Memory B cell (primary cell): ENCODE results near the gene UNC13B.
"Not testable (repeated sequence)": the region's sequence is repeated elsewhere in the genome, so short reads cannot be mapped to it uniquely, and the experiment has no call there.

Source experiments
- ATAC-seq: fragments of 150-1000 bp; cut with Tn5 transposase; 2 replicates; pipeline ENCODE4 v1.10.0; 2021; ENCODE audit warnings: low read depth, mild to moderate bottlenecking, moderate library complexity
- DNase-seq, 2 donors: peaks; one replicate each; pipeline ENCODE4 v3.0.0; 2022; ENCODE audit warnings: low spot score in 2 of 2
- H3K27ac Mint-ChIP-seq: one replicate; pipeline ENCODE4 v1.8.0; 2022; ENCODE audit warnings: mild to moderate bottlenecking, moderate library complexity, mixed read lengths
- H3K27me3 Mint-ChIP-seq: one replicate; pipeline ENCODE4 v1.8.0; 2022; ENCODE audit warnings: mixed read lengths
- H3K36me3 Mint-ChIP-seq: one replicate; pipeline ENCODE4 v1.8.0; 2022; ENCODE audit warnings: mild to moderate bottlenecking, mixed read lengths
- H3K4me1 Mint-ChIP-seq: one replicate; pipeline ENCODE4 v1.8.0; 2022; ENCODE audit warnings: mixed read lengths
- H3K4me3 Mint-ChIP-seq: one replicate; pipeline ENCODE4 v1.8.0; 2022; ENCODE audit warnings: mild to moderate bottlenecking, moderate library complexity, mixed read lengths
- H3K9me3 Mint-ChIP-seq: one replicate; pipeline ENCODE4 v1.8.0; 2022; ENCODE audit warnings: mixed read lengths

The UNC13B gene

DNA sequence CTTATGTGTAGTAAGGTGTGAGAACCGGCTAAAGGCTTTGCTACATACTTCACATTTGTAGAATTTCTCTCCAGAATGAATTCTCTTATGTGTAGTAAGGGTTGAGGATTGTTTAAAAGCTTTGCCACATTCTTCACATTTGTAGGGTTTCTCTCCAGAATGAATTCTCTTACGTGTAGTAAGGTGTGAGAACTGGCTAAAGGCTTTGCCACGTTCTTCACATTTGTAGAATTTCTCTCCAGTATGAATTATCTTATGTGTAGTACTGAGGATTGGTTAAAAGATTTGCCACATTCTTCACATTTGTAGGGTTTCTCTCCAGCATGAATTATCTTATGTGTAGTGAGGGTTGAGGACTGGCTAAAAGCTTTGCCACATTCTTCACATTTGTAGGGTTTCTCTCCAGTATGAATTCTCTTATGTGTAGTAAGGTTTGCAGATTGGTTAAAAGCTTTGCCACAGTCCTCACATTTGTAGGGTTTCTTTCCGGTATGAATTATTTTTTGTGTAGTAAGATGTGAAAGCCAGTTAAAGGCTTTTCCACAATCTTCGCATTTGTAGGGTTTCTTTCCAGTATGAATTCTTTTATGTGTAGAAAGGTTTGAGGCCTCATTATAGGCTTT is 13.8 kb upstream of the UNC13B start:
- H3K27ac Mint-ChIP-seq, H3K4me1 Mint-ChIP-seq, H3K4me3 Mint-ChIP-seq, DNase-seq, H3K36me3 Mint-ChIP-seq, H3K27me3 Mint-ChIP-seq, ATAC-seq: not testable (repeated sequence)
- H3K9me3 Mint-ChIP-seq: peaks cover 20% of the 10 kb centered on the region

DNA sequence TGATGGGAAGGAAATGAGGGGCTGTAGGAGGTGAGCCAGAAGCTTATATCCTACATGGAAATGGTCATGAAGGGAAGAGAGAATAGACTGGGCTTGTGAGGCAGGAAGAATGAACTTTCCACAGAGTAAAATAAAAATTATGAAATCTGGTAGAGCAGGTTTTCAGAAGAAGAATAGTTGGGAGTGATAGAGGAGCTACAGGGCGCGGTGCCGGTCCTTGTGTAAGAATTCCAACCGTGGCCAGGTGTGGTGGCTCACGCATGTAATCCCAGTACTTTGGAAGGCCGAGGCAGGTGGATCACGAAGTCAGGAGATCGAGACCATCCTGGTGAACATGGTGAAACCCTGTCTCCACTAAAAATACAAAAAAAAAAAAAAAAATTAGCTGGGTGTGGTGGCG is 8.9 kb upstream of the UNC13B start:
- no peak overlapping the region for H3K4me3 Mint-ChIP-seq
- H3K9me3 Mint-ChIP-seq: peaks cover 15% of the 10 kb centered on the region
- peaks cover 1% of the 10 kb centered on the region for H3K36me3 Mint-ChIP-seq
- DNase-seq (no peak), ATAC-seq (no peak)
- peaks cover 7% of the 10 kb centered on the region for H3K27me3 Mint-ChIP-seq
- H3K4me1 Mint-ChIP-seq: no peaks in the 10 kb centered on the region
- no peak overlapping the region for H3K27ac Mint-ChIP-seq

DNA sequence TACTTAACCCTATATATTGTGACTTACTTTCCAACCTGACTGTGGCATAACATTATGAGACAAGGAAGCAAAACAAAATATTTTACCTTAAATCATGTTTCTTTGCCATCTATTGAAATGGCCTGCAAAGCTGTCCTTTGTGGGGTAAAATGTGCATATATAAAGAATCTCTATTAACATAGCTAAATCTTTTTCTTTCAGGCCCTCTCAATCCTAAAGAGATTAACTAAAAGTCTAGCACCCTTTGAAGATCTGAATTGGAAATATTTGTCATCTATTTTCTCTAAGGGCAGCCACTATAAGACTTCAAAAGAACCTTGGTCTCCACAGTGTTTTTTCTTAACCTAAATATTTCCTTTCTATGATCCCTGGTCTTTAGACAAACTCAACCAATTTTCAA is 5.0 kb upstream of the UNC13B start:
- H3K9me3 Mint-ChIP-seq: no peaks in the 10 kb centered on the region
- no peak overlapping the region for H3K4me3 Mint-ChIP-seq
- ATAC-seq (no peak), DNase-seq (no peak)
- no peak overlapping the region for H3K27ac Mint-ChIP-seq
- H3K4me1 Mint-ChIP-seq: peaks cover 14% of the 10 kb centered on the region
- no peaks in the 10 kb centered on the region for H3K36me3 Mint-ChIP-seq
- H3K27me3 Mint-ChIP-seq: peaks cover 4% of the 10 kb centered on the region

DNA sequence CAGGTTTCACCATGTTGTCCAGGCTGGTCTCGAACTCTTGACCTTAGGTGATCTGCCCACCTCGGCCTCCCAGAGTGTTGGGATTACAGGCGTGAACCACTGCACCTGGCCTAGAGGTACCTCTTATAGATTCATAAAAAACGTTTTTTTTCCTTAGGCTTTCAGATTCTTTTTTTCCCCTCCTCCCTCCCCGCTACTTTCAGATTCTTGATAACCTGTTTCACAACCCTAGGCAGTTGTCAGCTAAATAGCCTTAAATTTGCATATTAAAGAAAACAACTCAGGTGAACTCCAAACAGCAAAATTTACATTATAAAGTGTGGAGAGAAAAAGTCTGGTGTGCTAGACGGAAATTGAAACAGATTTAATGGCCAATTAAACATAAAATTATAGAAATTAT is 4.0 kb upstream of the UNC13B start:
- H3K4me1 Mint-ChIP-seq: peaks cover 18% of the 10 kb centered on the region
- H3K27ac Mint-ChIP-seq, DNase-seq, ATAC-seq, H3K4me3 Mint-ChIP-seq, H3K9me3 Mint-ChIP-seq, H3K36me3 Mint-ChIP-seq, H3K27me3 Mint-ChIP-seq: not testable (repeated sequence)

DNA sequence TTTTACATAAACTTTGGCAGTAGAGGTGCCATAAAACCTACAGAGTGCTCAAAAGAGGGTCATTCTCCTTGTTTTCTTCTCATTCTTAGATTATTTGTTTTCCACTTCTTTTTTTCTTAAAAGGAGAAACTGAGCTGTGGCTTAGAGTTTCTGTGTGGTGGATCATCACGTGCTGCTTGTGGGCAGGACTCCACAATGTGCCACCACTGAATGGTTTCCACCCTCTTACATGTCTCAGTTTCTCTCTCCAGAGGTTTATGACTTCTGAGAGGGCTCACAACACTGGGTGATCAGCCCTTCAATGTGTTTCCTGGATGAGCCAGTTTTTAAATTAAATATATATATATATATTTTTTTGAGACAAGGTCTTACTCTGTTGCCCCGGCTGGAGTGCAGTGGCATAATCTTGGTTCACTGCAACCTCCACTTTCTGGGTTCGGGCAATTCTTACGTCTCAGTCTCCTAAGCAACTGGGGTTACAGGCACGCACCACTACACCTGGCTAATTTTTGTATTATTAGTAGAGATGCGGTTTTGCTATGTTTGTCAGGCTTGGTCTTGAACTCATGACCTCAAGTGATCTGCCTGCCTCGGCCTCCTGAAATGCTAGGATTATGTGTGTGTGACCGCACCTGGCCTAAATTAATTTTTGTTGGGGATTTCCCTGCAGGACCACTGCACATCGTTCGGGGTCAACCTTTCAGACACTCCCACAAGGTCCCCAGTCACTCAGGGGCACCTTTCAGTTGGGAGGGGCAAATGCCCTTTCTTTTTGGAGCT is 3.1 kb upstream of the UNC13B start:
- no peak overlapping the region for H3K27ac Mint-ChIP-seq
- peaks cover 4% of the 10 kb centered on the region for H3K27me3 Mint-ChIP-seq
- H3K36me3 Mint-ChIP-seq: no peaks in the 10 kb centered on the region
- DNase-seq (no peak), ATAC-seq (no peak)
- peaks cover 18% of the 10 kb centered on the region for H3K4me1 Mint-ChIP-seq
- H3K4me3 Mint-ChIP-seq: no peak overlapping the region
- H3K9me3 Mint-ChIP-seq: no peaks in the 10 kb centered on the region

DNA sequence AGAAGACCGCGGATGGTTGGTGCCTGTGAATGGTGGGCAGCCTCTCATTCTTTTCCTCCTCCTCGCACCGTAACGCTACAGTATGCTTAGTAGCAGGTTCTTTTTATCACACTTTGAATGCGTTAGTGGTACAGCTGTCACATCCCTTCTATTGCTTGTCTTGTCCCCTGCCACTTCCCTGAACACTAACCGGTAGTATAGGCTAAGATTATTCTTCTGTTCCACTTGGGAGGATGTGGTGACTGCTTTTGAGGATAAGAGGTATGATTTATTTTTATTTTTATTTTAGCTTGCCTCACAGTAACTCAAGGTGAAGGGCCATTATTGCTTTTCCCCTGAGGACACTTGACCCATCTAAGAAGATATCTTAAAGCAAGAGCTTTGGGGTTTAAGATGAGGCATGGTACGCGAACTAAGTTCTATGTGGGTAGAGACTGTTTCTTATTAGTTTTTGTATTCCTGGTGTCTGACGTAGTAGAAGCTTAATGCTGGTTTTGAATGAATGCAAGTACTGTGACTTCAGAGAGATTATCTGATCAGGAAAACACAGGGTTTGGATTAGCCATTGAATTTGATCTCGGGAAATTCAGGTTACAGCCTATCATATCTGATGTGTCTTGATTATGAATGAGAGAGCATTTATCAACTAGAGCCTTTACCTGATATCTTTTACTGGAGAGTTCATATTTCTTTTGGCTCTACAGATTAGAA is 951 bp downstream of the UNC13B start:
- no peak for DNase-seq
- peak; percentile 17 for ATAC-seq
- Mint-ChIP-seq H3K9me3 (no peaks in the 10 kb centered on the region), H3K4me1 (peaks cover 18% of the 10 kb centered on the region), H3K4me3 (peak overlapping the region; percentile 89), H3K27ac (no peak overlapping the region), H3K36me3 (no peaks in the 10 kb centered on the region), H3K27me3 (peaks cover 1% of the 10 kb centered on the region)

DNA sequence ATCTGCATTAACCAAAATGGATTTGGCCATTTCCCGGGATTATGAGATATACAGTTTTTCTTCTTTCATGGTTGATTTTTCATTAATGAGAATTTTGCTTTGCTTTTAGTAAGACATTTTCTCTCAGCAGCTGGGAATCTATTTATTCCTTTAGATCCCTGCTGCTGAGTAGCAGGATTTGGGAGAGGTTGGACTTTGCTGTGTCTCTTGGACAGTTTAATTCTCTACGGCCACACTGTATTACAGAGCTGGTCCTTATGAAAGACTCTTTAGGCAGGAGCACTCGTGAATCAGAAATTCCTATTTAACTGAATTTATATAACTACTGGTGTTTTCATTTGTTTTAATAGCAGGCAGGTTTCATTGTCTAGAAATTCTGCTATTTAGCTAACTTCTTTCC is 1.6 kb downstream of the UNC13B start:
- Mint-ChIP-seq H3K9me3 (no peaks in the 10 kb centered on the region), H3K4me3 (no peak overlapping the region), H3K27me3 (peaks cover 1% of the 10 kb centered on the region), H3K27ac (no peak overlapping the region), H3K36me3 (no peaks in the 10 kb centered on the region), H3K4me1 (peaks cover 18% of the 10 kb centered on the region)
- DNase-seq: no peak
- no peak for ATAC-seq

DNA sequence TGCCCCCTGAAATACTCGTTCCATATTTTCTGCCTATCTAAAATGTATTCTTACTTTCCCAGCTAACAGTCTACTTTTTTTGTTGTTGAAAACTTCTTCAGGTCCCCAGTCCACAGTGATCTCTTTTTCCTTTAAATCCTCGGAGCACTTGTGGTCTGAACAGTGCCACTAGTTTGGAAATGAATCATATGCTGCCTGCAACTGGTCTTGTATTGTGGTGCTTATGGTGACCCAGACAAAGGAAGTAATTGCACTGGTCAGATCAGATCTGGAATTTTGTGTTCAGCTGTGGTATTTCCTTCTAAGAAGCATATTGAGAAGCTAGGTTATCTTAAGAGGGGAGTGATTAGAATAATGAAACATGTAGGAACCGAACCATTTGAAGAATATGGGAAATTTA is 2.9 kb downstream of the UNC13B start:
- ATAC-seq (no peak), DNase-seq (no peak)
- H3K4me1 Mint-ChIP-seq: peaks cover 10% of the 10 kb centered on the region
- H3K36me3 Mint-ChIP-seq: no peaks in the 10 kb centered on the region
- no peak overlapping the region for H3K4me3 Mint-ChIP-seq
- no peaks in the 10 kb centered on the region for H3K9me3 Mint-ChIP-seq
- H3K27ac Mint-ChIP-seq: no peak overlapping the region
- H3K27me3 Mint-ChIP-seq: peaks cover 1% of the 10 kb centered on the region

DNA sequence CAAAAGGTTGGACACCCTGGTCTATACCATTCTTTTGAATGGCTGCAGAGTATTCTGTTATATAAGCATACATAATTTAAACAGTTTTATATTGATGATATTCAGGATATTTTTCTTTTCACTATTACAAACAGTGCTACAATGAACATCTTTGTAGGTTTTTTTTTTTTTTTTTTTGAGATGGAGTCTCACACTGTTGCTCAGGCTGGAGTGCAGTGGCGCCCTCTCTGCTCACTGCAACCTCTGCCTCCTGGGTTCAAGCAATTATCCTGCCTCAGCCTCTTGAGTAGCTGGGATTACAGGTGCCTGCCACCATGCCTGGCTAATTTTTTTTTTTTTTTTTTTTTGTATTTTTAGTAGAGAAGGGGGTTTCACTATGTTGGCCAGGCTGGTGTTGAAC is 5.6 kb downstream of the UNC13B start:
- not testable (repeated sequence) for ATAC-seq, H3K4me3 Mint-ChIP-seq, H3K27ac Mint-ChIP-seq, H3K36me3 Mint-ChIP-seq, DNase-seq, H3K9me3 Mint-ChIP-seq, H3K4me1 Mint-ChIP-seq, H3K27me3 Mint-ChIP-seq

DNA sequence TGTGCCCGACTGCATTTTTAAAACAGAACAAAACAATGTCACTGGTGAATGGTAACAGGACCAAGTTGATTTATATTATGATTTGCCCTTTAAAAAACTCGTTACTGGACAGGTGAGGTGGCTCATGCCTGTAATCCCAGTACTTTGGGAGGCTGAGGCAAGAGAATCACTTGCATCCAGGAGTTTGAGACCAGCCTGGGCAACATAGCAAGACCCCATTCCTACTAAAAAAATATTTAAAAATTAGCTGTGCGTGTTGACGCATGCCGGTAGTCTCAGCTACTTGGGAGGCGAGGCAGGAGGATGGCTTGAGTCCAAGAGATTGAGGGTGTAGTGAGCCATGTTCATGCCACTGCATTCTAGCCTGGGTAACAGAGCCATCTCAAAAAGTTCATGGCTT is 7.2 kb downstream of the UNC13B start:
- Mint-ChIP-seq H3K4me1 (no peaks in the 10 kb centered on the region), H3K36me3 (no peaks in the 10 kb centered on the region), H3K4me3 (no peak overlapping the region), H3K27me3 (peaks cover 1% of the 10 kb centered on the region), H3K27ac (no peak overlapping the region), H3K9me3 (no peaks in the 10 kb centered on the region)
- no peak for ATAC-seq
- no peak for DNase-seq

DNA sequence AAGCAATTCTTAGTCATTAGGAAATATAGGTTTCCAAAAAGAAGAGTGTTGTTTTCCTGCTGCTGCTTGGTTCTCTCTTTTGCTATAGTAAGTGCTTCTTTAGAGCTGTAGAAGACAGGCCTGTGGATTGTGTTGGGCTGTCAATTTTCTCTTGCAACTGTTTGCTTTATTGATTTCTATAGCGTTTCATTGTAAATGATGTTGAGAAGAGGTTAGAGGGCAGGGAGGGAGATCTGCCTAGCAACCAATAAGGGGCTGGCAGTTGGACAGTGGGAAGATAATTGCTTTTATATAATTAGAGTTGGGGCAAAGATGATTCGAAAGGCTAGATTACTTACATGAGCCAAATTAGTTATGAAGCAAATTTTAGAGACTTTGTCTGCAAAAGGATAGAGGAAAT is 11.1 kb downstream of the UNC13B start:
- H3K4me3 Mint-ChIP-seq: no peak overlapping the region
- DNase-seq (no peak), ATAC-seq (no peak)
- no peaks in the 10 kb centered on the region for H3K4me1 Mint-ChIP-seq
- peaks cover 8% of the 10 kb centered on the region for H3K27me3 Mint-ChIP-seq
- H3K36me3 Mint-ChIP-seq: no peaks in the 10 kb centered on the region
- H3K27ac Mint-ChIP-seq: no peak overlapping the region
- H3K9me3 Mint-ChIP-seq: peaks cover 2% of the 10 kb centered on the region

DNA sequence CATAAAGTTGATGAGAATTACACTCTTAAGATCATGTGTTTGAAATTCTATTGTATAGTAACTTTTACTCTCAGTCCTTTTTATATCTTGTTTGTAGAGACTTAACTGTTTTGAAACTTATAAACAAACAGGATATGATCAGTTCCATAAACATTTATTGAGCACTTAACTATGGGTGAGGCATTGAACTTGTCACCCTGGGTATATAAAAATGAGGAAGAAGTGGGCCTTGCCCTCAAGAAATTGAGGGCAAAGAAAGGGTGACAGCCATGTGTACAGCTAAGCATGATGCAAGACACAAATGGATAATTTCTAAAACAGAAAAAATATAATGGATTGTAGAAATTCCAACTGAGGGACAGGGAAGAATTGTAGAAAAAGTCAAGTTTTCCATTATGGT is 15.7 kb downstream of the UNC13B start:
- Mint-ChIP-seq H3K4me1 (no peaks in the 10 kb centered on the region), H3K27me3 (peaks cover 8% of the 10 kb centered on the region), H3K9me3 (peaks cover 3% of the 10 kb centered on the region), H3K27ac (no peak overlapping the region), H3K36me3 (no peaks in the 10 kb centered on the region), H3K4me3 (no peak overlapping the region)
- ATAC-seq: no peak
- no peak for DNase-seq

DNA sequence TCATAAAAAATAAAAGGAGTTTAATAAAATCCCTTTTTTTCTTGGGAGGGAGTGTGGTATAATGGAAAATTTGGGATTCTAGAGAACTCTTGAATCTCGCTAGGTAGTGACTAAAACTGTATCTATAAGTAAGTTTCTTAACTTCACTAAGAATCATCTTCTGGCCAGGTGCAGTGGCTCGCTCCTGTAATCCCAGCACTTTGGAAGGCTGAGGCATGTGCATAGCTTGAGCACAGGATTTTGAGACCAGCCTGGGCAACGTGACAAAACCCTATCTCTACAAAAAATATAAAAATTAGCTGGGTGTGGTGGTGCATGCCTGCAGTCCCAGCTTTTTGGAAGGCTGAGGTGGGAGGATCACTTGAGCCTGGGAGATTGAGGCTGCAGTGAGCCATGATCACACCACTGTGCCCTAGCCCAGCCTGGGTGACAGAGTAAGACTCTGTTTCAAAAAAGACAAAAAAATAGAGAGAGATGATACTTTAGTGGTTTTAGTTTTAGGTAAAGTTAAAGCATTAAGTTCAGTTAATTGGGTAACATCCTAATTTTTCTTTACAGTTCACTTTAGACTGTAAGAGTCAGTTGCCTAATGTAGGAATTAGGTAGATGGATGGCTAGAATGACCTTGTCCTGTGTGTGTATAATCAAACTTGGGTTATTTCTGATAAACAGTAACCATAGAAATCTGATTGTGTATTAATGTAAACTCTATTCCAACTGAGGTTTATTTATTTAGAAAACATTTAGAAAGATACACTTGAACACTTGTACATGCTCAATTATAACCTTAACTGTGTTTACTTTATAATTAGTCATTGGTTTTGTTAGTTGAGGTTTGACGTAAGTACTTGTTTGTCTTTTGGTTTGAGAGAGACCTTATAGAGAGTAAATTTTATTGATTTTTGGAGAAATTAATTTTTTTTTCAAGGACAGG is 17.8 kb downstream of the UNC13B start:
- DNase-seq (no peak), ATAC-seq (no peak)
- H3K9me3 Mint-ChIP-seq: peaks cover 4% of the 10 kb centered on the region
- no peak overlapping the region for H3K4me3 Mint-ChIP-seq
- H3K36me3 Mint-ChIP-seq: no peaks in the 10 kb centered on the region
- H3K27ac Mint-ChIP-seq: no peak overlapping the region
- peaks cover 8% of the 10 kb centered on the region for H3K27me3 Mint-ChIP-seq
- H3K4me1 Mint-ChIP-seq: no peaks in the 10 kb centered on the region

DNA sequence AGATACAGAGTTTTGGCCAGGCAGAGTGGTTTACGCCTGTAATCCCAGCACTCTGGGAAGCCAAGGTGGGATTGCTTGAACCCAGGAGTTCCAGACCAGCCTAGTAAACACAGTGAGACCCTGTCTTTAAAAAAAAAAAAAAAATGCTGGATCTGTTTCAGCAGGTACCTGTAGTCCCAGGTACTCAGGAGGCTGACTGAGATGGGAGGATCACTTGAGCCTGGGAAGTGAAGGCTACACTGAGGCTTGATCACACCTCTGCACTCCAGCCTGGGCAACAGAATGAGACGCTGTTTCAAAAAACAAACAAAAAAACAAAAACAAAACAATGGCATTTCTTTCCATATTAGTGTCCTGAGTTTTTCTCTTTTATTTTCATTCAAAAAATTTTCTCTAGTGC is 19.0 kb downstream of the UNC13B start:
- H3K4me1 Mint-ChIP-seq: no peaks in the 10 kb centered on the region
- DNase-seq (no peak), ATAC-seq (no peak)
- H3K27me3 Mint-ChIP-seq: peaks cover 4% of the 10 kb centered on the region
- no peak overlapping the region for H3K4me3 Mint-ChIP-seq
- no peak overlapping the region for H3K27ac Mint-ChIP-seq
- H3K9me3 Mint-ChIP-seq: peaks cover 3% of the 10 kb centered on the region
- H3K36me3 Mint-ChIP-seq: no peaks in the 10 kb centered on the region
